ENCODE measurements around the gene HDAC4.

The HDAC4 gene

DNA sequence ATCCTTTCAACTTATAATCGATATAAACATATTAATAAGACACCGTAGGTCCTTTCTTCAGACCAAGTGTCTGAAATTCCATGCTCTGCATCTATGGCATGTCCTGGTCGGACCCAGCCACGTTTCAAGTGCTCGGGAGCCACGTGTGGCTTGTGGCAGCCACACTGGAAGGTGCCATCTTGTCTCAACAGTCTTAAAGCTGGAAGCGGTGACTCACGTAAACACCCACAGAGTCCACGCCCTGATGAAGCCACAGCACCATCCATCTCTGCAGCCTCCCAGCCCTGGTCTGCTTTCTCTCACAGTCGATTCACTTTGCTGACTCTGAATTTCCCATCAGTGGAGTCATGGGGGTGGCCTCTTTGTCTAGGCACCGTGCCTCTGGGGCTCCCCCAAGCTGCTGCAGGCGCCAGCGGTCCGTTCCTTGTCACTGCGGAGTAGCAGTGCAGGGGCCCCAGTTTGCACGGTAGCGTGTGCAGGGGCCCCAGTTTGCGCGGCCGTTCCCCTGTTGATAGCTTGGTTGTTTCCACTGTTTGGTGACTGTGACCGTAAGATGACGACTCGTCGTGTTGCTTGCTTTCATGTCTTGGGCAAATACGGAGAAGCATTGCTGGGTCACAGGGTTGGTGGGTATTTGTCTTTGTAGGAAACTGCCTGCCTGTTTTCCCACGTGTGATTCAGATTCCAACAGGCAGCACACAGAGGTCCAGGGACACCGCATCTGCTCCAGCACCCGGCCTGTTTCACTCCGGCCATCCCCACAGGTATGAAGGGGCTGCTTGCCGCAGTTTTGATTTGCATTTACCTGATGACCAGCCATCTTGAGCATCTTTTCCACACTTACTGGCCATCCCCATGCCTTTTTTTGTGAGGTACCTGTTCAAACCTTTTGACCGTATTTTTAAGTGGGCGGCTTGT is 240.3 kb downstream of the HDAC4 start:
- DNase-seq = no peak

- no peak for DNase-seq
Observed at GRCh38 chr2:239159476-239159911, 241.3 kb downstream of the HDAC4 start.

DNA sequence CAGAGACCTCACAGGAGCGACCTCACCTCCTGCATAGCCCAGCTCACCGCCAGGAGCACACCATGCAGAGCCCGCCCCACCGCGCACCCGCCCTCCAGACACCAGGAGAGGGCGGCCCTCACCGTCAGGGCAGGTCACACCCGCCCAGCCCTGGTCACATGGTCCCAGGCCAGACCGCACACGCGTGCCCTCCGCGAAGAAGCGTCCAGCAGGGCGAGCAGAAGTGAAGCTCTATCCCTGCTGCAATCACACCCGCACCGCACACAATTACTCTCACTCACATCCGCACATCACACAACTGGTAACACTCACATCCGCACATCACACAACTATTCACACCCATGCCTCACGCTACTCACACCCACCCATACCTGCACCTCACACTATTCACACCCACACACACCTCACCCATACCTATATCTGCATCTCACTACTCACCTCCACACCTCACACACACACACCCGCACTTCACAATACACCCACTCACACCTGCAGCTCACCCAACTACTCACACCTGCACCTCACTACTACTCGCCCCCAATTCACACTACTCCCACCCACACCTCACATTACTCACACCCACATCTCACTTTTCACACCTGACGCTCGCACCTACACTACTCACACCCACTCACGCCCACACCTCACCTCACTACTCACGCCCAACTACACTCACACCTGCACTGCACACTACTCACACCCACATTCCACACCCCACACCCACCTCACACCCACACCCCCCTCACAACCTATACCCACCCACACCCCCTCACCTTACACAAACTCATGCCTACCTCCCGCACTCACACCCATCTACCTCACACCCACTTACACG is 242.0 kb downstream of the HDAC4 start:
- no peak for DNase-seq

GRCh38 chr2:239157771-239158170 is 243.0 kb downstream of the HDAC4 start:
- DNase-seq = no peak

- no peak for DNase-seq
Observed at GRCh38 chr2:239157269-239157668, 243.6 kb downstream of the HDAC4 start.

DNA sequence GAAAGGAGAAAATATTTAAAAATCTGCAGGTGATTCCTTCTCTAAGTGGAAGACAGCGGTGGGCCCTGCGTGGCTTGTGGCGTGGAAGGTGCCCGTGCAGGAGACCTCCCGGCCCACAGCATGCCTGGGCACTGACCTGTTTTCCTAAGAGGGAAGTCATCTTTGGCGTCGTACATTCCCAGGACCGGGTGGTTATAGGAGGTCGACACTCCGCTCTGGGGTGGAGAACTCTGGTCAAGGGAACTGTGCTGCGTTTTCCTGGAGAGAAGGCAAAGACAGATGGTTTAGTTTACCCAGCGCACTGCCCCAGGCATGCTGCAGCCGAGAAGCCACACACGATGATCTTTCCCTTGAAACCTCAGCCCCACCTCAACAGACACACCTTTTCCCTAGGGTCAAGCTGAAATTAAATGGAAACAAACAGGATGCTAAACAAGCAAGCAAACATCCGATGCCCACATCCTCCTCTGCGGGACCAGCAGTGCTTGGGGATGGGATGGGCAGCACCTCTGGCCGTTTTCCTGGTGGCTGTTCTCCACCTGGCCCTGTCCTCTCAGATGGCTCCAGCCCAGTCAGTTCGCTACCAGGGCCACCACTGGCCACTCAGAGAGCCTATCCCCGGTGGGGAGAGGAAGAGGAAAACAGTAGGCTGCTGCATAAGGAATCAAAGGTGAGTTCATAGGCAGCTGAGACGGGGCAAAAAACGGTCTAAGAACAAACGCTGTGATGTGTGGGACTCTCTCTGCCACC is 244.1 kb downstream of the HDAC4 start:
- no peak for DNase-seq

DNA sequence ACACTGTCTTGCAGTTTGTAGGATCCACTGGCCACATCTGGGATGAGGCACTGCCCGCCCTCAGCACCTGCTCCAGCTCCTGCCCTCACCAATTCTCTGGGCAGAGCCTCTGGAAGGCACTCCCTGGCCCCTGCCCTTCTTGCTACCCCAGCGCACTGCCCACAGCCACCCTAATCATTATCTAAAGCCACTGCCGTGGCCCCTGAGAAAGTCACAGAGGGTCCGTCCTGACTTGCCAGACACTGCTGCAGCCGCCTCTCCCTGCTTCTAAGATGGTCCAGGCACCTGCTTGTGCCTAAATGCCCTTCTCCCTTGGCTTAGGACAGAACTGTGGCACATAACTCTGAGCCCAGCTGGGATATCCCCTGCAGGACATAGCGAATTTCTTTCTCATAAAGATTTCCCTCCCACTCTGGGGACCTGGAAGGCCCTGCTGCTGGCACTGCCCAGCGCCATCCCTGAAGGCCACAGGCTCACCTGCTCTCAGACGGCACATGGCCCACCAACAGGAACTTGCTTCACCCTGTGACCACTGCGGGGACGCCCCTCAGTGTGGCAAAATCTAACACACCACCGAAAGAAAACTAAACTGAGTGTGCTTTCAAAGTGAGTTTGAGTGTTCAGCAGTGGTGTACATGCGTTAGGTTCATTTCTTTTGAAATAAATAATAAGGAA is 244.9 kb downstream of the HDAC4 start:
- no peak for DNase-seq

DNA sequence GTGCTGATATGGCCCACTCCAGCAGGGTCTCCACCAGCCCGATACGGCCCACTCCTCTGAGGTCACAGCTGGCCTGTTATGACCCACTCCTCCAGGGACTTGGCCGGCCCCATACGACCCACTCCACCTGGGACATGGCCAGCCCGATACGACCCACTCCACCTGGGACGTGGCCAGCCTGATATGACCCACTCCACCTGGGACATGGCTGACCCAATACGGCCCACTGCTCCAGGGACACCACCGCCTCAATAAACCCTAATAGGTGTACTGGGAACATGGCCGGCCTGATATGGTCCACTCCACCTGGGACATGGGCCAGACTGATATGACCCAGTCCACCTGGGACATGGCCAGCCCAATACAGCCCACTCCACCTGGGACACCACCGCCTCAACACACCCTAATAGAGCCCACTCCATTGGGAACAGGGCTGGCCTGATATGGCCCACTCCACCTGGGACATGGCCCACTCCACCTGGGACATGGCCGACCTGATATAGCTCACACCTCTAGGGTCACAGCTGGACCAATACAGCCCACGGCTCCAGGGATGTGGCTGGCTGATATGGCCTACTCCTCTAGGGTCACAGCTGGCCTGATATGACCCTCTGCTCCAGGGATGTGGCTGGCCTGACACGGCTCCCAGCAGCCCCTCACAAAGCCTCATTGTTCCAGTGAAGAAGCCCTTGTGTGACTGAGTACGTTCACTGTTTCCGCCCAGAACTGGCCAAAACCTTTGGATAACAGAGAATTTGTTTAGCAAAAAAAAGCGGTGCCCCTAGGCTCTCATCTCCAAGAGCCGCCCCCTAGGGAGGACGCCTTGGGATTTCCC is 245.6 kb downstream of the HDAC4 start:
- DNase-seq = no peak

GRCh38 chr2:239153806-239154591 is 246.8 kb downstream of the HDAC4 start:
- DNase-seq = no peak

GRCh38 chr2:239152916-239153305 is 247.9 kb downstream of the HDAC4 start:
- DNase-seq = no peak

DNA sequence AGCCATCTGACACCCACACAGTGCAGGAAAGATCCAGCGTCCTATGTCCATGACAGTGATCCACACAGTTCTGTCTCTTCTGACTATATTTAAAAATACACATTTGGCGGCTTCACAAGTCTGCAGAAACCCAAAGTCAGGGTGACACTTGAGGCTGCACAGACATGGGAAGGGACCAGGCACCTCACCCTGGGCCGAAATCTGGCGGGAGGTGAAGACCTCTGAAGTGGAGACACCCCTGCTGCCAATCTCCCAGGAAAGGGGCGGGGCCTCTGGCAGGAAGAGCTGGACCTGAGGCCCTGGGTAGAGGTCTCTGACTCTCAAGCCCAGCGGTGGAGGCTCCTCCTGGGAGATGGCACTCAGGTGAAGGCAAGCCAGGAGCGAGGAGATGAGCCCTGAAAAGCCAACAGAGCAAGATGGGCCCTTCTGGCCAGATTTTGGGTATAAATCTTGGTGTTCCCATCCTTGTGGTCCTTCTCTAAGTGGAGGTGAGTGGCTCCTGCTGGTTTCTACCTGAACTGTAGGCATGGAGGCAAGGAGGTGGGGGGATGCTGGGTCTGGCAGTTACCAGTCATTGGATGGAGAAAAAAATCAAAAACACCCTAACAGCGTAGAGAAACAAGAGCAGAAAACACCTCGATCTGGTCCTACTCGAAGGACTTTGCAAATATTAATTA is 248.4 kb downstream of the HDAC4 start:
- no peak for DNase-seq

- no peak for DNase-seq
Observed at GRCh38 chr2:239151201-239152131, 249.4 kb downstream of the HDAC4 start.

DNA sequence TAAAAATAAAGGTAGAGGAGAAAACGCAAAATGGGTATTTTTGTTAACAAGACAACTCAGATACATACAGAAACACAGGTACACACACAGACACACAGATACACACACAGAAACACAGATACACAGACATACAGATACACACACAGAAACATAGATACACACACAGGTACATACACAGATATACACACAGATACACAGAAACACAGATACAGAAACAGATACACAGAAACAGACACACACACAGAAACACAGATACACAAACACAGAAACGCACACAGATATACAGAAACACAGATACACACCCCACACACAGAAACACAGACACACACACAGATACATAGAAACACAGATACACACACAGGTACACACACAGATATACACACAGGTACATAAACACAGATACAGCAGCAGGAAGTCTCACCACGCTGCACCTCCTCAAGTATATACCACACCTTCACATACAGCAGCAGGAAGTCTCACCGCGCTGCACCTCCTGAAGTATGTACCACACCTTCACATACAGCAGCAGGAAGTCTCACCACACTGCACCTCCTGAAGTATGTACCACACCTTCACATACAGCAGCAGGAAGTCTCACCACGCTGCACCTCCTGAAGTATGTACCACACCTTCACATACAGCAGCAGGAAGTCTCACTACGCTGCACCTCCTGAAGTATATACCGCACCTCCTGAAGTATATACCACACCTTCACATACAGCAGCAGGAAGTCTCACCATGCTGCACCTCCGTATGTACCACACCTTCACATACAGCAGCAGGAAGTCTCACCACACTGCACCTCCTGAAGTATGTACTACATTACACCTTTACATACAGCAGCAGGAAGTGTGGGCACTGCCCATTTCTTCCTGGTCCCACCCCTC is 250.5 kb downstream of the HDAC4 start:
- no peak for DNase-seq

GRCh38 chr2:239149501-239149900 is 251.3 kb downstream of the HDAC4 start:
- no peak for DNase-seq

GRCh38 chr2:239148495-239149200 is 252.2 kb downstream of the HDAC4 start:
- no peak for DNase-seq

DNA sequence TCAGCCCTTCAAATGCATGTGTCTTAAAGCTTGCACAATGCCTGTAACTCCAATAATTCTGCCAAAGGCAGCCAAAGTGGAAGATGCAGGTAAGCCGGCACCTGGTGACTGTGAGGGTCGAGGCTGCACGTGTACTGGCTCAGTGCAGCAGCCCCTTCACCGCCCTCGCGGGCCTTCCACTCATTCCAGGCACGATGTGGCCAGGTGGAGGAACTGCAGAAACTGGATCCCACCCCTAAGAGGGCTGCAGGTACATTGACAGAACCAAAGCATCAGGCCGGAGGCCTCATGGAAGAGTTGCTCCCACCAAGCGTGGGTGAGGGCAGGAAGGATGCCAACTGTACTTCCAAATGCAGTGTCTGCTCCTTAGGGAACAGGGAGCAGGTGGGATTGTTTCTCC is 253.4 kb downstream of the HDAC4 start:
- DNase-seq = no peak

DNA sequence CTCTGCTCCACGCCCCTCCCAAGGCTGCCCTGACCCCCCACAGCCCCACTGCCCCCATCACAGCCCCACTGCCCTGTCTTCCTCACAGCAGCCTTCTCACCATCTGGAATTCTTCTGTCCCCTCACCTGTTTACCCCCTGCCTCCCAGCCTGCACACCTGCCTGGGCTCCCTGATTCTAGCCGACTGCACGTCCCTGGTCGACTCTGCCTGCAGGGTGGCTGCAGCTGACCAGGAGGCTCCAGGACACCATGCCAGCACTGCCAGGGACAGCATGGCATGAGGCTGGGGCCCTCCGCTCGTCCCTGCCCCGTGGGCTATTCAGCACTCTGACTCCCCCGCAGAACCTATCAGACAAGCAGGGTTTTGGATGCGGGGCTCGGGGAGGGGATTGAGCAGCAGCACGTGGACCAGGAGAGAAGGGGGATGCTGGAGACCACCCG is 254.1 kb downstream of the HDAC4 start:
- no peak for DNase-seq
